NCI-H2107 treated with DMSO at 0.1 percent for 48 hours (cell line): ENCODE results near the gene PITRM1.
"Not testable (repeated sequence)": the region's sequence is repeated elsewhere in the genome, so short reads cannot be mapped to it uniquely, and the experiment has no call there.

Experiments used
- DNase-seq: peaks from one replicate; lab custom pipeline; 2025; ENCODE audit not compliant: unreplicated experiment; lab: John Stamatoyannopoulos, UW

PITRM1 gene

DNA sequence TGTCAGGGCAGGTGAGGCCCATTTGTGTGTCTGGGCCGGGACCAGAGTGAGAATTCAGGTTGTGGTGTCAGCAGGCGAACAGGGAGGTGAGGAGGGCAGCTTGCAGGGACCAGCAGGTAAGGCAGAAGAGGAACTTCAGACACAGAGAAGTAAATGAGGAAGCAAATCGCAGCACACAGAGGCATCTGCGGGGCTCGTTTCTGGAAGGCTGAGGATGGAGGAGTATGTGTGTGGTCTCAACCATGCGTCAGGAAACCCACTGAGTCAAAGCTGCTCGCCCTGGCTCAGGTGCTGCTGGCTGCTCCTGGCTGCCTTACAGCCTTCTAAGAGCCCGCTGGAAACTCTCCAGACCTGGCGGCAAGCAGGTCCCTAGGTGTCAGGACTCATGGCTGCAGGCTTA, 26.9 kb upstream of the PITRM1 start:
- no peak for DNase-seq

- no peak for DNase-seq
Observed at GRCh38 chr10:3198900-3199299, 26.3 kb upstream of the PITRM1 start.

DNA sequence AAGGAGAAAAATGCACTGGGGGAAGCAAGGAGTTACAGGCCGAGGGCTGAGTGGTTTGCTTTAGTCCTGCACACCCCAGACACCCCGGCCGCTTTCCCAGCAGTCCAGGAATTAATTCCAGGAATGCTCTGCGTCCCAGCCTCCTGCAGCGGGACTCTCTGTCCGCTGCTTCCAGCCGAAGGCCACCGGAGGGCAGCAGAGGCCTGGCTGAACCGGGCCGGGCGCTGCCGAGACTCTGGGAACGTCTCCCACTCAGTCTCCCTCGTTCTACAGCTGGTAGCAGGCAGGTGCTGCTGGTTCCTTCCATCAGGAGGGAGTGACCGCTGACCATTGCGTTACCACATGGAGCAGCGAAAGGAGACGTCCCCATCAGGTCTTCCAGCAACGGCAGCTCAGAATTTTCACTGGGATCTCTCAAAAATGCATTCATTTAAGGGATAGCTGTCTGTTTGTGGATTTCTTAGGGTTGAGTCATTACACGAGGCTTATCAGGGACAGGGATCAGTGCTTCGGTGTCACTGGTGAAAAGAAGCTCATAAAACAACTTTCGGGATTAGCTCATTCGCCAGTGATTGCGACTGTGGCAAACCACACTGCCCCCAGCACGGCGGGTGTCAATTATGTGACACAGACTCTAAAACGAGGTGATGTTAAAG, 24.9 kb upstream of the PITRM1 start:
- DNase-seq, result peak; percentile 36

DNA sequence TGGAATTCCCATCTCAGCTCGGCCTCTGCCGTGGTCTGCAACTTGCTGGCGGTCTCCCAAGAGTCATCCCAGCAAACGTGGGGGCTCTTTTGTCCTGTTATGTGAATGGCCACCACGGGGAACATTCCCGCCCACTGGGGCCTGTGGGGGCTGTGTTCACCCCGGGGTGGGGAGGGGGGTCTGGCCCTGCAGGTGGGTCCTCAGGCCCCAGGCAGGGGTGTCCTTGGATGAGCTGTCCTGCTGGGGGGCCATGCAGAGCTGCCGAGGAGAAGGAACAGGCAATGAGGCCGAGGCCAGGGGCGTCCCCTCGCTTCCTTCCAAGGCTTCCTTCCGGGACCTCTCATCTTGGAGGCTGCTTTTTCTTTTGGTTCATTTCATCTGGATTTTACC, 24.4 kb upstream of the PITRM1 start:
- DNase-seq, result no peak

- no peak for DNase-seq
Observed at GRCh38 chr10:3196482-3196881, 23.9 kb upstream of the PITRM1 start.

DNA sequence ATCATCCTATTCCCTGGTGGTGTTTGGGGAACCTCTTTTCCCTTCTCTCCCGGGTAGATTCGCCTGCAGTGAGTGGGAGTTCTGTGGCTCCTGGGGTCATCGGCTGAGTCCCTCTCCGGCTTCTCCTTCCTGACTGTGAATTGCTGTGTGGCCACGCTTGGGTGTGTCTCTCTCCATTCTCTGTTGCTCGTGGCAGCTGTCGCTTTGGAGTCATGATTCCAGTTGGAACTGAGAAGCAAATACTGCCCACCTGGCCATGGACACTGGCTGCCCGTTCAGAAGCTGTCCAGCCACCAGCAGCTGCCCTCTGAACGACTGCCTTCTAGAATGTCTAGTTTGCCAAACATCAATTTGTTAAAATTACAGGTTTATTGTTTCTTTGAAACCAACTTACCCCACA, 23.1 kb upstream of the PITRM1 start:
- DNase-seq, result no peak

DNA sequence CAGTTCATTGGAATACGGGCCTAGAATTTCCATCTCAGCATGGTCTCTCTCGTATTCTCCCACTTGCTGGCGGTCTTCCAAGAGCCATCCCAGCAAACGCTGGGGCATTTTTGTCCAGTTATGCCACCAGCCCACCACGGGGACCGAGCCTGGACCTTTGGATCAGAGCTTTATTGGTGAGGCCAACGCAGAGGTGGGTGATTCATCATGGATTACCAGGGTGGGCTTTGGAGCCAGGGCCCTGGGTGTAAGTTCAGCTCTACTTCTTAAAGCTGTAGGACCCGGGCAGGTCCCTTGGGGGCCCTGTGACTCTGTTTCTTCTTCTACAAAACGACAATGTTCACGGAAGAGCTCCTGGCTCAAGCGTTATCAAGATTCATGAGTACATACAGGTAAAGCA, 22.7 kb upstream of the PITRM1 start:
- no peak for DNase-seq

DNA sequence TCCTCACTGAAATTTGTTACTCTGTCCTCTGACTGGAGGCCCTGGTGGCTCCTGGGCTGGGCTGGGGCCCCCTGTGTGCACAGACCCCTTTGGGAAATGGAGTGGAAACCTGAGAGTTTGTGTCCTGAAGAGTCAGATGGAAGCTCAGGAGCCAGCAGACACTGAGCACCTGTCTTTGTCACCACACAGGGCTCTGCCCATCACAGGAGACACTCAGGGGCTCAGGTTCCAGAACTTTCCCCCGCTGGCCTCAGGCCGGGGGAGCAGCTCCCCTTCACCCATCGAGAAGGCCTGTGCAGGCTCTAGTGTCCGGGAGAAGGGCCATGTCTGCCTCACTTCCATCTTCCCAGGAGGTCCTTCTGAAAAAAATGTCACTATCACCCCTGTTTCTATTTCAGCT, 22.3 kb upstream of the PITRM1 start:
- no peak for DNase-seq

GRCh38 chr10:3193751-3194150, 21.2 kb upstream of the PITRM1 start:
- no peak for DNase-seq

GRCh38 chr10:3192856-3193635, 20.5 kb upstream of the PITRM1 start:
- peak; percentile 8 for DNase-seq

GRCh38 chr10:3190817-3191216, 18.2 kb upstream of the PITRM1 start:
- DNase-seq, result no peak

- DNase-seq, result not testable (repeated sequence)
Observed at GRCh38 chr10:3187229-3187628, 14.6 kb upstream of the PITRM1 start.

DNA sequence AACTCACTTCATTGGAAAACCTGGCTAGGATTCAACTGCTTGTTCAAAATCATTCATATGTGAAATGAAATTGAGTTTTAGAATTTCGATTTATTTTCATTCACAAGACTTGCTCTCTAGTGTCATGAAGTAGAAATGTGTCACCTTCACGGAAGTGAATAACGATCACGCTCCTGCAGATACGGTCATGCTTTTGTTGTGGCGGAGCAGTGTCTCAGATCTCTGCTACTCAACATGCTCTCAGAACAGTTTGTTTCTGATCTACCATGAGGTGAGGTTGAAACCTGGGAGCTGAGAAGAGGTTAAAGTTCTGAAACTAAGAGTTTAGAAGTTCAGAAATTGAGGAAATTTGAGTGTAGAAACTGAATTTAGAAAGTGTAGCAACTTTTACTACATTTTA, 13.8 kb upstream of the PITRM1 start:
- DNase-seq, result no peak

DNA sequence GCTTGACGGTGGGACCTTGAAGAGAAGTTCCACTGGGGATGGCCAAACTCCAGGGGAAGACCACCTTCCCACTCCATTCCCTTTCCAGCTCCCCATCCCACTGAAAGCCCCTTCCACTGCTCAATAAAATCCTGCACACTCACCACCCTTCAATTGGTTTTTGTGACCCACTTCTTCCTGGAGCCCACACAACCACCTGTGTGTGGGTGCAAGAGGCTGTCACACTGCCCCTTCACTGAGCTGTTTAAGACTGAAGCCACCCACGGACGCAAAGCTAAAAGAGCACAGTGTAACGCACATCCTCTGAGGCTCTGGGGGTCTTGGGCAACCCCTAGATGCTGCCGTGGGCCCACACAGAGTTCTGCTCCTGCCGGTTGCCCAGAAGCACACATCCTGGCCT, 12.8 kb upstream of the PITRM1 start:
- DNase-seq, result no peak

- no peak for DNase-seq
Observed at GRCh38 chr10:3180355-3181025, 7.9 kb upstream of the PITRM1 start.

DNA sequence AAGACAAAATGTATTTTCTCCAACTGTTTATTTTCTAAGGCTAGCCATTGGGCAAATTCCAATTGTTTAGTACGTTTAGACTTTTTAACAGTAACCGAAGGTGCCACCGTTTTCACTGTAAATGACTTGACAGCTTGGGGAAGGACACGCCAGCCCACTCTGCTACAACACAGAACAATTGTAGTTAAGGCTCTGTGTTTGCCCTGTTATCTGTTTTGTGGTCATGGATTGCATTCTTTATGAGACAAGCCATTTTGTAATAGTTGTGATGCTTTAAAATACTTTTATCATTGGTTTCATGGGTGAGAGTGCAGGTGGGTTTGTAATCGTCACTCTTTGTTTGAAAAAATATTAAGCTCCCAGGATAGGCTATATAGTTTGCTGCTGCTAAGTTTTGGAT, 6.6 kb upstream of the PITRM1 start:
- no peak for DNase-seq

GRCh38 chr10:3178042-3178441, 5.5 kb upstream of the PITRM1 start:
- DNase-seq, result no peak

- DNase-seq, result no peak
Observed at GRCh38 chr10:3173171-3173878, 743 bp upstream of the PITRM1 start.

DNA sequence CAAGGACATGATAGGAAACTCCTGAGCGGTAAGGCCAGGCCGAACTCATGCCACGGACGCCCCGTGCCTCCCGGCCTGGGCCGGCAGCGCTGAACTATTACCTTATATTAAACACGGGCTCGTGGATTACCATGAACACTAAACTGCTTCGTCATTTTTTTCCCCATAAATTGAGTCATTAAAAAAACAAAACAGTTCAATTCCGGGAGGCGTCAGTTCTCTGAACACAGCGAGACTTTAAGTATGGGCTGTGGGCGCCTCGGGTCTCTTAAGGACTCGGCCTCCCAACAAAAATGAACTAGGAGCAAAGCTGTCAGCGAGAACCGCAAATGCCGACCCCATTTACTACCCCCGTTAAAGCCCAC, 519 bp downstream of the PITRM1 start:
- no peak for DNase-seq

GRCh38 chr10:3171488-3171887, 1.1 kb downstream of the PITRM1 start:
- DNase-seq, result not testable (repeated sequence)

DNA sequence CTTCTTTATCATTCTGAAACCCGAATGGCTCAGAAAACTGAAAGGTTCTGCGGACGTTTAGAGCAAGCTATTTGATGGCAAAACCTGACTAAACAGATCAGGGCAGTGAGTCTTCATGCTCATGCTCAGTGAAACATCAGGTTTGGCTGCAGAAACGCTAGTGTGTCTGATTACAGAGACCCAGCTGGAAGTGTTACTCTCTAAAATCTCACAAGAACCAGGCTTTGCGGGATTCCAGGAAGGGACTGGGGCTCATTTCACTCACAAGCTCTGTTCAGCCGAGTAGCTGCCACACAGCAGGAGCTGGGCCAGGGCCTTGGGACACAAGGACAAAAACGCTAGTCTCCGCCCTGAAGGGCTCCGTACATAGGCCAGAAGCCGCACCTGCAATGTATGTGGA, 2.9 kb downstream of the PITRM1 start:
- DNase-seq, result no peak

DNA sequence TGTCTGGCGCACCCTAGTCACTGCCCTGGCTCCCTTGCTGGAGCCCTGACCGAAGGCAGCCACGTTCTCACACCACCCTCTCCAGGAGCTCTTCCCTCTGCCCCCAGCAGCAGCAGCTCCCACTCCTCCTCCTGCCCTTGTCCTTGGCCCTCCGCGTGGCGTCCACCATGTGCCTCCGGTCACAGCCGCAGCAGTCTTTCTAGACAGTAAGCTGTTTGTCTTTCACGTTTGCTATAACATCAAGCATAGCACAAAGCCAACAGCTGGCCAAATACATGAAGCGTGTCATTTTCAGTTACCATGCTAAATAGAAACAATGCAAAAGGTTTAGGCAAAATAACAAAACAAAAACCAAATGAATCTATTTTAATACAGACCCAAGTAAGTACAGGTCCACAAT, 3.3 kb downstream of the PITRM1 start:
- DNase-seq, result no peak
